Tibial artery (tissue), 4 donors: ENCODE measurements around the gene SULT1B1.

Experiments used
- DNase-seq, 2 donors: peaks; one replicate each; pipeline ENCODE4 v3.0.0-alpha.2; 2019
- H3K27ac ChIP-seq, 2 donors: fragments of 200-600 bp; sonication (generic) in 1 of 2; 1 replicate in 1 of 2; 2 replicates in 1 of 2; pipeline ENCODE4 v1.5.1; 2018 to 2019; ENCODE audit warnings: mild to moderate bottlenecking in 1 of 2
- H3K27me3 ChIP-seq, 2 donors: fragments of 200-600 bp; sonication (generic) in 1 of 2; one replicate each; pipeline versions ENCODE4 v1.5.1 to v1.6.0; 2016 to 2019
- H3K36me3 ChIP-seq, 3 donors: fragments of 200-600 bp; sonication (generic) in 2 of 3; one replicate each; pipeline ENCODE4 v1.5.1; 2016 to 2019; ENCODE audit warnings: mild to moderate bottlenecking in 2 of 3
- H3K4me1 ChIP-seq, 4 donors: fragments of 200-600 bp; sonication (generic) in 2 of 4; 1 replicate in 3 of 4; 2 replicates in 1 of 4; pipeline ENCODE4 v1.5.1; 2016 to 2019
- H3K4me3 ChIP-seq, 2 donors: fragments of 200-600 bp; sonication (generic) in 1 of 2; 1 replicate in 1 of 2; 2 replicates in 1 of 2; pipeline ENCODE4 v1.5.1; 2018 to 2019; ENCODE audit warnings: mild to moderate bottlenecking in 2 of 2
- H3K9me3 ChIP-seq, 3 donors: fragments of 200-600 bp; sonication (generic) in 1 of 3; one replicate each; pipeline ENCODE4 v1.5.1; 2016 to 2019
- intact Hi-C: fragments of 100-400 bp; cut with DNase I; formaldehyde crosslinking; loops from one replicate; pipeline ENCODE4 v1.15.0; 2023; ENCODE audit warnings: low total_unique reads
- TF ChIP-seq, protein P1 (sequence below), 2 experiments: fragments of 200-600 bp in 1 of 2; fragments of 450-650 bp in 1 of 2; IDR thresholded peaks; one replicate each; pipeline ENCODE4 v1.5.1; 2017 to 2019; ENCODE audit warnings: antibody characterized with exemption in 2 of 2, mild to moderate bottlenecking in 1 of 2, moderate library complexity in 1 of 2

SULT1B1 gene

DNA sequence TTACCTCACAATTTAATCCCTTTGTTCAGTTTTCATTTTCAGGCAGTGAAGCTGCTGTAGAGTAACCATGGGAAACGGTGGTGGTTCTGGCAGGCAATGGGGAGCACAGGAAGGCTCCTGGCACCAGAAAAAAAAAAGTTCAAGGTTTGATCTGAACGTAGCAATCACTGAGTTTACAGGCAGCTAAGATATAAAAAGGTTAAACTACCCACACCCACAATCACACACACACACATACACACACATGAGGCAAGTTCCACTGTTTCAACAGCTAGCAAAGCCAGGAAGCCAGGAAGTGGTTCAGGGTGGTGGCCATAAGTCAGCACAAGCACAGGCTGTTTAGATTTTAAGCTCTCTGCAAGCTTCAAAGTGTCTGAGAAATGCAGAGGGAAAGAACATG is at the start of gene SULT1B1:
Gene SULT1B1 (minus strand): TSS at position 166 of the 400 bp plus-strand sequence. CDS start 5,403 bp downstream, outside the sequence.
- H3K4me3 ChIP-seq, result no peak within 1 kb of the TSS
- no peaks in the 10 kb centered on the region for H3K36me3 ChIP-seq
- TF ChIP-seq, protein P1, sequence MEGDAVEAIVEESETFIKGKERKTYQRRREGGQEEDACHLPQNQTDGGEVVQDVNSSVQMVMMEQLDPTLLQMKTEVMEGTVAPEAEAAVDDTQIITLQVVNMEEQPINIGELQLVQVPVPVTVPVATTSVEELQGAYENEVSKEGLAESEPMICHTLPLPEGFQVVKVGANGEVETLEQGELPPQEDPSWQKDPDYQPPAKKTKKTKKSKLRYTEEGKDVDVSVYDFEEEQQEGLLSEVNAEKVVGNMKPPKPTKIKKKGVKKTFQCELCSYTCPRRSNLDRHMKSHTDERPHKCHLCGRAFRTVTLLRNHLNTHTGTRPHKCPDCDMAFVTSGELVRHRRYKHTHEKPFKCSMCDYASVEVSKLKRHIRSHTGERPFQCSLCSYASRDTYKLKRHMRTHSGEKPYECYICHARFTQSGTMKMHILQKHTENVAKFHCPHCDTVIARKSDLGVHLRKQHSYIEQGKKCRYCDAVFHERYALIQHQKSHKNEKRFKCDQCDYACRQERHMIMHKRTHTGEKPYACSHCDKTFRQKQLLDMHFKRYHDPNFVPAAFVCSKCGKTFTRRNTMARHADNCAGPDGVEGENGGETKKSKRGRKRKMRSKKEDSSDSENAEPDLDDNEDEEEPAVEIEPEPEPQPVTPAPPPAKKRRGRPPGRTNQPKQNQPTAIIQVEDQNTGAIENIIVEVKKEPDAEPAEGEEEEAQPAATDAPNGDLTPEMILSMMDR (IDR thresholded peaks at IDR 0.05), result no peak
- intact Hi-C loops, result no loop called here
- no peaks in the 10 kb centered on the region for H3K4me1 ChIP-seq
- H3K27ac ChIP-seq, result no peak within 1 kb of the TSS
- no peaks in the 10 kb centered on the region for H3K27me3 ChIP-seq
- no peaks in the 10 kb centered on the region for H3K9me3 ChIP-seq
- DNase-seq, result peak in 1 of 2 donors; percentile 40

DNA sequence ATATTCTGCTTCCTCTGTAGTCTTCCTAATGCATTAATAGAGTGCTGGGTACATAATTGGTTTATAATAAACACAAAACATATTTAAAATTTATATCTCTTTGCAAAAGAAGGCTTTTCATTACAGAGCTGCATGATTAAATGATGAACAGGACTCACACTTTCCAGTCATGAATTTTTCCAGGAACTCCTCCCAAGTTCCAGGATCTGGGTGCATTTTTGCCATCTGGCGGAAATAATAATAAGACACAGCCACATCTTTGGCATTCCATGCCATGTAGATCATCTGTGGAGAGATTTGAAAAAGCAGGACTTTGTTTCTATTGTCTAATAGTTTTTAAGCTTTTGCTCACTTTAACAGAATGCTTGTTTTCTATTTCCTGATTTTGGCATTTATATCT is 40.2 kb upstream of the SULT1B1 start:
- Histone ChIP-seq H3K9me3 (peaks cover 0 to 4% (median 0%) of the 10 kb centered on the region in 3 donors), H3K4me3 (no peak overlapping the region), H3K4me1 (no peaks in the 10 kb centered on the region), H3K27ac (no peak overlapping the region), H3K36me3 (no peaks in the 10 kb centered on the region), H3K27me3 (no peaks in the 10 kb centered on the region)
- TF ChIP-seq, protein P1 (IDR thresholded peaks at IDR 0.05), result no peak
- DNase-seq, result no peak
- intact Hi-C loops, result no loop called here

DNA sequence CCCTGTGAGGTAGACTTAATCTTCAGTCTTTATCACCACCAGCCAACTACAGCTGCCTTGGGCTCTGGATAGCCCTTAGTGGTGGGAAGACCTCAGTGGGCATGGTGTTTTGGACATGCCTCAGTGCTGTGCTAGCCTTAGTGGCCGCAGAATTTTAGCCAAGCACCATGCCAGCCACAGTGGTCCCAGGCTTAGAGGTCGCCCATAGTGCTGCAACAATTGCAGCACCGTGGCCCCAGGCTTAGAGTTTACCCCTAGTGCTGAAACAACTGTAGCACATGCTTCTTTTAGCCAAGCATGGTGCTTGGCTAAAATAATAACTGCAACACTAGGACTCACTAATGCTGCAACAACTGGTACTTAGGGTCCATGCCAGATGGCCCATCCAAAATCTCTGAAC is 38.9 kb upstream of the SULT1B1 start:
- Histone ChIP-seq H3K9me3 (peaks cover 0 to 4% (median 0%) of the 10 kb centered on the region in 3 donors), H3K4me1 (no peaks in the 10 kb centered on the region), H3K27me3 (no peaks in the 10 kb centered on the region), H3K36me3 (no peaks in the 10 kb centered on the region), H3K27ac (no peak overlapping the region), H3K4me3 (no peak overlapping the region)
- intact Hi-C loops, result no loop called here
- DNase-seq, result no peak
- TF ChIP-seq, protein P1 (IDR thresholded peaks at IDR 0.05), result no peak

DNA sequence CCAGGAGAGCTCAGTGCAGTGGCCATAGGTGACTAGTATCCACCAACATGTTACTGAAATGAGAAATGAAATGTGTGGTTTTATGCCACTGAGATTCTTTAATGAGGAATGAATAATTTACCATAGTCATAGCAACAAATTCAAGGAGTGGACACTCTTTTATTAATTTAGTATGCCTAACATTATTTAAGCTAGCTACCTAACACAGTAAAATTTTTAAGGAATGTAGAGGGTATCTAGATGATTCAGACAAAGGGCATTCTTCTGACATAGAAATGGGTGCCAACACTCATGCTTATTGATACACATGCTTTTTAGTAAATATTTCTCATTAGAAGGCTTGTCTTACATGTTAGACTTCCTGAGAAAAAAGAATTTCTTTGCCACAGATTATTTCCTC is 33.3 kb upstream of the SULT1B1 start:
- no peaks in the 10 kb centered on the region for H3K9me3 ChIP-seq
- no peak overlapping the region for H3K4me3 ChIP-seq
- no peaks in the 10 kb centered on the region for H3K4me1 ChIP-seq
- H3K27ac ChIP-seq, result no peak overlapping the region
- H3K27me3 ChIP-seq, result no peaks in the 10 kb centered on the region
- intact Hi-C loops, result no loop called here
- no peaks in the 10 kb centered on the region for H3K36me3 ChIP-seq
- TF ChIP-seq, protein P1 (IDR thresholded peaks at IDR 0.05), result no peak
- no peak for DNase-seq

DNA sequence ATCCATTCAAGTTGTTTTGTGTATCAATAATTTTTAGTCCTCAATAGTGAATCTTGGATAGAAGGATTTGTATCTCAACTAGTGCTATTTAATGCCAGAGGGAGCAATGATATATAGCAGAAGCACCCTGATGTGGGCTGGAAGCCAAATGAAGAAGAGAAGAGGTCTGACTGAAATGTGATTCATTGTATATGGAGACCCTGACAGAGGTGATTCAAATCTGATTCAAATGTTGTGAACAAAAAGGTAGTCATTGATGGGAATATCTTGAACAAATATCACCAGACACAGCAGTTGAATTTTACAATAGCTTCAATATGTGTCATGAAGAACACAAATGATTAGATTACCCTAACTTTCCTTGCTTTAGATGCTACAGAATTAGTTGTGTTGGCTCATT is 27.5 kb upstream of the SULT1B1 start:
- H3K27ac ChIP-seq, result no peak overlapping the region
- H3K9me3 ChIP-seq, result peaks cover 0 to 6% (median 0%) of the 10 kb centered on the region in 3 donors
- H3K27me3 ChIP-seq, result no peaks in the 10 kb centered on the region
- TF ChIP-seq, protein P1 (IDR thresholded peaks at IDR 0.05), result no peak
- no peak for DNase-seq
- H3K4me1 ChIP-seq, result no peaks in the 10 kb centered on the region
- no peaks in the 10 kb centered on the region for H3K36me3 ChIP-seq
- intact Hi-C loops, result no loop called here
- H3K4me3 ChIP-seq, result no peak overlapping the region

DNA sequence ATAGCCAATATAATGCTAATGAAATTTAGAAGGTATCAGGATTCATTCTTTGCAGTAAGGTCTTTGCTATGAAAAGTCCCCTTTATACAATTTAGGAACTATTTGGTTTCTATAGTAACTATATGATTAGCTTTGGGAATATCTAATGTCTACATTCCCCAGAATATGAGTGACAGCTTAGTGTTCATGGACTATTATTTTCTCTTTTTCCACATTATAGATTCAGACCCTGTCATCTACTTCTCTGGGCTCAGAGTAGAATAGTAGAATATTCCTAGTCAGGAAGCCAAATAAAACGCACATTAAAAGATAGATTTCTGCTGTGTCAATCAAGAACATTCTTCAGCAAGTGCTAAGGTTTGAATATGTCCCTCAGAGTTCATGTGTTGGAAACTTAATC is 26.1 kb upstream of the SULT1B1 start:
- intact Hi-C loops, result no loop called here
- Histone ChIP-seq H3K27me3 (no peaks in the 10 kb centered on the region), H3K4me3 (no peak overlapping the region), H3K27ac (no peak overlapping the region), H3K9me3 (peaks cover 0 to 6% (median 0%) of the 10 kb centered on the region in 3 donors), H3K4me1 (no peaks in the 10 kb centered on the region), H3K36me3 (no peaks in the 10 kb centered on the region)
- DNase-seq, result no peak
- TF ChIP-seq, protein P1 (IDR thresholded peaks at IDR 0.05), result no peak
